Endothelial cell of umbilical vein (primary cell): Measurements from ENCODE around the gene MED16.

ENCODE experiments used
- CTCF ChIP-seq, 2 donors: IDR thresholded peaks; 1 replicate in 1 of 2; 2 replicates in 1 of 2; pipeline ENCODE4 v1.5.1; 2011; ENCODE audit warnings: low read length in 2 of 2, mild to moderate bottlenecking in 2 of 2, moderate library complexity in 2 of 2, control low read depth in 1 of 2, inconsistent platforms in 1 of 2, low read depth in 1 of 2; ENCODE audit not compliant: insufficient read depth in 1 of 2; ENCODE audit errors: extremely low read depth in 1 of 2
- EZH2 ChIP-seq: IDR thresholded peaks from 2 replicates; pipeline ENCODE4 v1.6.1; 2012; ENCODE audit warnings: borderline replicate concordance, low read depth, mild to moderate bottlenecking, moderate library complexity, low read length, inconsistent platforms; ENCODE audit not compliant: severe bottlenecking
- GATA2 ChIP-seq: IDR thresholded peaks from 2 replicates; pipeline ENCODE4 v1.7.0; 2011; ENCODE audit warnings: low read depth, mild to moderate bottlenecking, moderate library complexity, mixed read lengths, low read length; ENCODE audit not compliant: insufficient read length, insufficient read depth
- JUN ChIP-seq: IDR thresholded peaks from 2 replicates; pipeline ENCODE4 v1.6.1; 2011; ENCODE audit warnings: borderline replicate concordance, low read depth; ENCODE audit not compliant: insufficient read length, insufficient read depth
- MYC ChIP-seq: IDR thresholded peaks from one replicate; pipeline ENCODE4 v1.6.1; 2011; ENCODE audit warnings: mild to moderate bottlenecking, low read depth, low read length
- POLR2A ChIP-seq: IDR thresholded peaks from 2 replicates; pipeline ENCODE4 v1.6.1; 2012; ENCODE audit warnings: low read depth, mild to moderate bottlenecking, control low read depth, low read length
- POLR2AphosphoS5 ChIP-seq: IDR thresholded peaks from 2 replicates; pipeline ENCODE4 v1.6.1; 2012; ENCODE audit warnings: low read depth, mild to moderate bottlenecking, control low read depth, low read length, moderate library complexity; ENCODE audit not compliant: insufficient read depth
- TF ChIP-seq, protein P1 (sequence below): IDR thresholded peaks from 2 replicates; pipeline ENCODE4 v1.6.1; 2011; ENCODE audit not compliant: insufficient read depth, insufficient read length

DNA sequence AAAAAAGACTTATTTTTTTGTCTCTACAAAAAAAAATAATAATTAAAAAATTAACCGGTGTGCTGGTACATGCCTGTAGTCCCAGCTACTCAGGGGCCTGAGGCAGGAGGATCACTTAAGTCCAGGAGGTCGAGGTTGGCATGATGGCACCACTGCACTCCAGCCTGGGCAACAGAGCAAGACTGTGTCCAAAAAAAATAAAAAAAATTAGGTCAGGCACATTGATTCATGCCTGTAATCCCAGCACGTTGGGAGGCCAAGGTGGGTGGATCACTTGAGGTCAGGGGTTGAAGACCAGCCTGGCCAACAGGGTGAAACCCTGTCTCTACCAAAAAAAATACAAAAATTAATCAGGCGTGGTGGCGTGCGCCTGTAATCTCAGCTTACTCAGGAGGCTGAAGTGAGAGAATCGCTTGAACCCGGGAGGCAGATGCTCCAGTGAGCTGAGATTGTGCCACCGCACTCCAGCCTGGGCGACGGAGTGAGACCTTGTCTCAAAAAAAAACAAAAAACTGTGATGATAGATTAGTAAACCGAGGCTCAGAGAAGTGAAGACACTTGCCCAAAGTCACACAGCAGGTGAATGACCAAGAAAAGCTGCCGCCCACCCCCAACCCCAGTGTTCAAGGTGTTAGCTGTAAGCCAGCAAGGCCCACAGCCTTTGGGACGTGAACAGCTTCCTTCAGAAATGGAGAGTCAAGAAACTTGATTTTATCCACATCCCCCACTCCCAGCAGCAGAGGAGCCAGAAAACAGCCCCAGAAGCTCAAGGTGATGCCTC lies 9.6 kb upstream of the MED16 start:
- TF ChIP-seq CTCF (IDR thresholded peaks at IDR 0.05; ENCODE audit: extremely low read depth in 1 of 2, insufficient read depth in 1 of 2, low read depth in 1 of 2, low read length in 2 of 2) (no peak), EZH2 (no peak), POLR2A (no peak), POLR2AphosphoS5 (no peak), JUN (no peak), MYC (no peak), GATA2 (no peak)
- TF ChIP-seq, protein P1, sequence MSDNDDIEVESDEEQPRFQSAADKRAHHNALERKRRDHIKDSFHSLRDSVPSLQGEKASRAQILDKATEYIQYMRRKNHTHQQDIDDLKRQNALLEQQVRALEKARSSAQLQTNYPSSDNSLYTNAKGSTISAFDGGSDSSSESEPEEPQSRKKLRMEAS, result no peak
